Motor neuron (in vitro differentiated cells): ENCODE measurements around the gene GAR1. TPM values are rescaled to one million over a fixed set of nuclear protein-coding genes. Genes with fewer than 3 reads are reported as not detected.
"Not testable (repeated sequence)": the region's sequence is repeated elsewhere in the genome, so short reads cannot be mapped to it uniquely, and the experiment has no call there.

ENCODE experiments used
- ATAC-seq, 8 experiments: fragments of 200-7000 bp; cut with Tn5 transposase; replicated peaks in 6 of 8; 2 replicates each; pipeline ENCODE4 v1.8.0; 2021; ENCODE audit warnings: mild to moderate bottlenecking in 8 of 8, moderate library complexity in 8 of 8
- H3K27ac ChIP-seq, 2 donors: fragments of 250-450 bp; sonication (Bioruptor Pico); 2 replicates each; pipeline ENCODE4 v1.9.0; 2021; ENCODE audit warnings: antibody characterized with exemption in 2 of 2, mild to moderate bottlenecking in 2 of 2, moderate library complexity in 1 of 2
- H3K4me1 ChIP-seq, 2 donors: fragments of 250-450 bp; sonication (Bioruptor Pico); replicated peaks in 1 of 2; 2 replicates each; pipeline ENCODE4 v1.6.1; 2021; ENCODE audit warnings: antibody characterized with exemption in 2 of 2, mild to moderate bottlenecking in 2 of 2, moderate library complexity in 1 of 2
- H3K4me3 ChIP-seq, 5 donors: fragments of 250-450 bp; sonication (Bioruptor Pico); 2 replicates each; pipeline ENCODE4 v1.9.0; 2021; ENCODE audit warnings: antibody characterized with exemption in 5 of 5, mild to moderate bottlenecking in 5 of 5, moderate library complexity in 4 of 5
- WGBS, 10 experiments: fragments of 450-650 bp; shearing (Covaris generic); methylation state at CpG; one replicate each; pipeline ENCODE4 v1.0.0; 2022; 5-methylcytosine and 5-hydroxymethylcytosine counted together
- in situ Hi-C, 9 experiments: fragments of 400-800 bp; cut with MboI; loops; one replicate each; pipeline ENCODE4 v1.15.0; 2021; ENCODE audit warnings: low sequenced_read_pairs in 9 of 9, low pct_unique_long_range_greater_than_20kb in 2 of 9; ENCODE audit not compliant: unreplicated experiment in 9 of 9
- total RNA-seq, 8 experiments: library from RNA; unstranded; fragments of 300-600 nt; gene quantifications; 2 replicates each; pipeline versions ENCODE4 v1.2.3 to v1.2.4, GENCODE V29; 2022

The GAR1 gene
- total RNA-seq, 8 experiments from 2014 or later: 10.6 to 31.6 (median 15.7) TPM

- no peak overlapping the region for H3K27ac ChIP-seq
- no peak overlapping the region for H3K4me3 ChIP-seq
- 13 to 100% (median 47%) methylated on average over 1 to 2 of the region's 2 CpGs; no CpG with 5 or more reads in 1 of the 10 experiments for WGBS, 10 experiments
- no peak for ATAC-seq
- in situ Hi-C loops: loop anchor here in 1 of 9 experiments (25.0 kb wide), 1 partner anchor 114 kb away; no protein-coding TSS in a partner anchor
- no peaks in the 10 kb centered on the region for H3K4me1 ChIP-seq
These were observed 32.9 kb downstream of the GAR1 start for GRCh38 chr4:109848501-109848900.

- in situ Hi-C loops: no loop called here
- Histone ChIP-seq H3K27ac (no peak overlapping the region), H3K4me1 (no peaks in the 10 kb centered on the region), H3K4me3 (no peak overlapping the region)
- ATAC-seq: no peak
- 33 to 97% (median 60%) methylated on average over 1 to 4 of the region's 5 CpGs; no CpG with 5 or more reads in 2 of the 10 experiments for WGBS, 10 experiments
These were observed 35.0 kb downstream of the GAR1 start for GRCh38 chr4:109850601-109851000.

- H3K4me1 ChIP-seq, in situ Hi-C loops, ATAC-seq, H3K4me3 ChIP-seq, H3K27ac ChIP-seq: not testable (repeated sequence)
- WGBS, 10 experiments: 0 to 100% (median 76%) methylated on average over 1 to 4 of the region's 4 CpGs; no CpG with 5 or more reads in 4 of the 10 experiments
These were observed 44.1 kb downstream of the GAR1 start for GRCh38 chr4:109859426-109860300.

- no peak for ATAC-seq
- 0 to 100% (median 95%) methylated on average over 1 to 2 of the region's 2 CpGs; no CpG with 5 or more reads in 3 of the 10 experiments for WGBS, 10 experiments
- in situ Hi-C loops: no loop called here
- H3K4me1 ChIP-seq: no peaks in the 10 kb centered on the region
- H3K4me3 ChIP-seq: no peak overlapping the region
- no peak overlapping the region for H3K27ac ChIP-seq
These were observed 45.7 kb downstream of the GAR1 start for GRCh38 chr4:109861271-109861670.

- 0 to 100% (median 35%) methylated on average over 1 to 3 of the region's 3 CpGs for WGBS, 10 experiments
These were observed 46.5 kb downstream of the GAR1 start for GRCh38 chr4:109861916-109862511.

GRCh38 chr4:109864134-109864533 is 48.6 kb downstream of the GAR1 start:
- Histone ChIP-seq H3K27ac (no peak overlapping the region), H3K4me3 (no peak overlapping the region), H3K4me1 (no peaks in the 10 kb centered on the region)
- no peak for ATAC-seq
- in situ Hi-C loops: no loop called here

More at GRCh38 chr4:109861916-109862511, 46.5 kb downstream of the GAR1 start:
- peak in 5 of 8 experiments; percentile 26 to 71 (median 52) for ATAC-seq
- no peaks in the 10 kb centered on the region for H3K4me1 ChIP-seq
- no peak overlapping the region for H3K27ac ChIP-seq
- no peak overlapping the region for H3K4me3 ChIP-seq
- in situ Hi-C loops: no loop called here

GRCh38 chr4:109870061-109870460 is 54.5 kb downstream of the GAR1 start:
- Histone ChIP-seq H3K4me3 (no peak overlapping the region), H3K4me1 (no peaks in the 10 kb centered on the region), H3K27ac (no peak overlapping the region)
- 10 to 100% (median 66%) methylated on average over 1 to 4 of the region's 5 CpGs; no CpG with 5 or more reads in 2 of the 10 experiments for WGBS, 10 experiments
- in situ Hi-C loops: no loop called here
- no peak for ATAC-seq

GRCh38 chr4:109872065-109872464 is 56.5 kb downstream of the GAR1 start:
- Histone ChIP-seq H3K27ac (no peak overlapping the region), H3K4me1 (no peaks in the 10 kb centered on the region), H3K4me3 (no peak overlapping the region)
- ATAC-seq: no peak
- in situ Hi-C loops: no loop called here
- WGBS, 10 experiments: 60 to 100% (median 100%) methylated on average over 1 to 2 of the region's 2 CpGs; no CpG with 5 or more reads in 1 of the 10 experiments

- in situ Hi-C loops: no loop called here
- Histone ChIP-seq H3K4me1 (no peaks in the 10 kb centered on the region), H3K27ac (no peak overlapping the region), H3K4me3 (no peak overlapping the region)
- WGBS, 10 experiments: 70 to 100% (median 100%) methylated on average over 1 to 4 of the region's 6 CpGs; no CpG with 5 or more reads in 2 of the 10 experiments
- ATAC-seq: no peak
These were observed 57.5 kb downstream of the GAR1 start for GRCh38 chr4:109872950-109873656.

GRCh38 chr4:109873791-109874514 is 58.4 kb downstream of the GAR1 start:
- H3K4me1 ChIP-seq: no peaks in the 10 kb centered on the region
- peak in 5 of 8 experiments; percentile 18 to 78 (median 45) for ATAC-seq
- H3K27ac ChIP-seq: no peak overlapping the region
- no peak overlapping the region for H3K4me3 ChIP-seq
- in situ Hi-C loops: no loop called here
- 20 to 80% (median 57%) methylated on average over 2 to 10 of the region's 11 CpGs; no CpG with 5 or more reads in 1 of the 10 experiments for WGBS, 10 experiments
